ENCODE results near the gene PNPT1.
A peak's percentile ranks its signal among the peaks of the same experiment; 100 is the strongest.
"Not testable (repeated sequence)": the region's sequence is repeated elsewhere in the genome, so short reads cannot be mapped to it uniquely, and the experiment has no call there.

Gene PNPT1

DNA sequence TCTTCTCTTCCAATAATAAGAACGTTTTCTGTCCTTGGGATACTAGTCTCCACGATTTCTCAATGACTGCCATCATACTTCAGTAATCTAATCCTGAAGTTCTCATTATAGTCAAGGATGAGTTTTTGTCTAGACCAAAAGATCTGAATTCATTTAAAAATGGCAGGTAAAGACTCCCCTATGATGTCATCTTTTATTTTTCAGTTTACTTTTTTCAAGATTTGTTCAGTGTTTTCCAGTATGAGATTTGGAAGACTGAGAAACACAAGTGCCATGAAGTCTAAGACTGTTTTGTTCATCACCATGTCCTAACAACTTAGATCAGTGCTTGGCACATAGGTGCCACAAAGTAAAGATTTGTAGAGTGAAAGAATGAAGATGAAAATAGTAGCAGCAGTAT is 40.4 kb downstream of the PNPT1 start:
- no peak for DNase-seq

- no peak for DNase-seq
Measured at GRCh38 chr2:55649211-55649610, 44.4 kb downstream of the PNPT1 start.

- DNase-seq, result no peak
Measured at GRCh38 chr2:55636831-55637230, 56.8 kb downstream of the PNPT1 start.

GRCh38 chr2:55628931-55629330 is 64.7 kb downstream of the PNPT1 start:
- DNase-seq, result no peak

DNA sequence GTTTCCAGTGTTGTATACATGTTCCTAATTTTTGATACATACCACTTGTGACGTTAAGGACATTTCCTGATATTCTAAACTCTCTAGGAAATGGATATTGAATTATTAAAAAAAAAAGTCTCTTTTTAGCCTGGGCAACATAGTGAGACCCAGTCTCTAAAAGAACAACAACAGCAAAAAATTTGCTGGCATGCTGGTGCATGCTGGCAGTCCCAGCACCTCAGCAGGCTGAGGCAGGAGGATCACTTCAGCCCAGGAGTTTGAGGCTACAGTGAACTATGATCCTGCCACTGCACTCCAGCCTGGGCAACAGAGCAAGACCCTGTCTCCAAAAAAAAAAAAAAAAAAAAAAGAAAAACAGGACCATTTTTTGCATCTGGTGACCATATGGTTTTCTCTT is 65.7 kb downstream of the PNPT1 start:
- DNase-seq, result no peak

GRCh38 chr2:55621802-55622201 is 71.8 kb downstream of the PNPT1 start:
- DNase-seq, result no peak

DNA sequence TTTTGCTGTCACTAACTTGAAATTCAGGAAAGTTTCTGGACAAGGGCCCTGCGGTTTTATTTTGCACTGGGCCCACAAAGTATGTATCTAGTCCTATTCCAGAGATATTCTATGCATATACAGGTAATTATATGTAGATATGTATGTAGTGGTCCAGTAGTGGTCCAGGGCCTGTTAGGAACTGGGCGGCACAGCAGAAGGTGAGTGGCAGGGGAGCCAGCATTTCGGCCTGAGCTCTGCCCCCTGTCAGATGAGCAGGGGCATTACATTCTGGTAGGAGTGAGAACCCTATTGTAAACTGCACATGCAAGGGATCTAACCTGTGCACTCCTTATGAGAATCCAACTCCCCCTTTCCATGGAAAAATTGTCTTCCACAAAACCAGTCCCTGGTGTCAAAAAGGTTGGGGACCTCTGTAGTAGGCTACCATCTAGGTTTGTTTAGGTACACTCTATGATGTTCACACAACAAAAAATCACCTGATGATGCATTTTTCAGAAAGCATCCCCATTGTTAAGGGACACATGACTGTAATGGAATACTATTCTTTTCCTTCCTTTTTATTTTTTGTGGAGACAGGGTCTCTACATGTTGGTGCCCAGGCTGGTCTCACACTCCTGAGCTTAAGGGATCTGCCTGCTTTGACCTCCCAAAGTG is 73.4 kb downstream of the PNPT1 start:
- no peak for DNase-seq

GRCh38 chr2:55618275-55619055 is 75.2 kb downstream of the PNPT1 start:
- DNase-seq, result peak; percentile 10

DNA sequence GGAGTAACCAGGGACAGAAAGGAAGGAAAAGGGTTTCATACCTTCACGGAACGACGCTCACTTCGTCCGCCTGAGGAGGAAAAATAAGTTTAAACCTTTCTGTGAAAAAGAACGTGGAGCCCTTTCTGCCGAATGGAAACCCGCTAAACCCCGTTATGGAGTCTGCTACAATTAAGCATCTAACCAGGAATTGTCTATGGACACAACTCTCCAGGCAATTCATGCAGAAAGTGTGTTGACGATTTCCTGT is 75.7 kb downstream of the PNPT1 start:
- no peak for DNase-seq

DNA sequence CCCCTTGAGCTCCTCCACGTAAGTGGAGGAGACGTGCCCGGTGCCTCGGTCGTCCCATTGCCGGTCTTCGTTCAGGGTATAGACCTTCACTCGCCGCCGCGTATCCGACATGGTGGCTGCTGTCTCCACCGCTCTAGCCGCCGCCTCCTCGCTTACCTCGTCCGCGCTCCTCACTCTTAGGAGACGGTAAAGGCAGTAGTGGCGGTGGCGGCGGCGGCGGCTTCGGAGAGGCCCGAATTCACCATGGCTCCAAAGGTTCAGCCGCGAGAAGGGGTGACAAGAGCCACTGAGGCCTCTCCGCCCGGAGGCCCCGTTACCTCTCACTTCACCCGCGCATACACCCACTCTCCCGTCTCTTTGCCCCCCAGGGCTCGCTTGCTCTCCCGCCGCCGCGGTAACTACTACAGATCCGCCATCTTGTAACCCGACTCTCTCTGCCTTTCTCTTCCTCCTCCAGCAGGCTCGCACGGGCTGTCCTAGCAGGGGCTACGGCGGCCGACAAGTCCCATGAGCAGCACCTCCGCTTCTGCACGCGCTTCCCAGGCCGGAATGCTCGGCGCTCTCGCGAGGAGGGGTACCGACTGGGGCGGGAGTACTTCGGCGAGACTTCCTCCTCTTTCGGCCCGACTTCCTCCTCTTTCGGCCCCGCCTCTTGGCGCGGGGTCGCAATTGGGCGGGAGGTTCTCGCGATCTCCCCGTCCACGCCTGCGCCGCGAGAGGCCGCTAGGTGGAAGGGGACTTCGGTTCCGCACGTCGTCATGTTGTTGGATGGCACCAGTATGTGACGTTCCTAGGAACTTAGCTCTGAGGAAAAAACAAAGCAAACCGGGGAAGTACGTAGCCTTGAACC is 76.2 kb downstream of the PNPT1 start, which contains the start of gene PPP4R3B:
Gene PPP4R3B (minus strand): TSS at position 448 of the 850 bp plus-strand sequence. CDS start 337 bp downstream, at position 111.
- peak; percentile 98 for DNase-seq

- DNase-seq, result peak; percentile 10
Measured at GRCh38 chr2:55616551-55617174, 77.0 kb downstream of the PNPT1 start.

DNA sequence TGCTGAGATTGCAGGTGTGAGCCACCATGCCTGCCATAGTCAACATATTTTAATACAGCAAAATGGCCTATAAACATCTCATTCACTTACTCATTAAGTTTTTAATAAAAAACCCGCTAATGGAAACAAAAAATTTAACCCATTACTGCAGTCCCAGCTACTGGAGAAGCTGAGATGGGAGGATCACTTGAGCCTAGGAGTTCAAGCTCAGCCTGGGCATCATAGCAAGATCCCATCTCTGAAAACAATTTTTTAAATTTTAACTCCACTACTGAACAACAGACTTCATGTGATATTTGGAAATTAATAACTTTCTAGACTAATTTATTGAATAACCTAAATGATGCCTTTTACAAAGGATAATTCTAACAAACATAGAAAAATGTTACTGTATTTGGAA is 81.6 kb downstream of the PNPT1 start:
- no peak for DNase-seq

DNA sequence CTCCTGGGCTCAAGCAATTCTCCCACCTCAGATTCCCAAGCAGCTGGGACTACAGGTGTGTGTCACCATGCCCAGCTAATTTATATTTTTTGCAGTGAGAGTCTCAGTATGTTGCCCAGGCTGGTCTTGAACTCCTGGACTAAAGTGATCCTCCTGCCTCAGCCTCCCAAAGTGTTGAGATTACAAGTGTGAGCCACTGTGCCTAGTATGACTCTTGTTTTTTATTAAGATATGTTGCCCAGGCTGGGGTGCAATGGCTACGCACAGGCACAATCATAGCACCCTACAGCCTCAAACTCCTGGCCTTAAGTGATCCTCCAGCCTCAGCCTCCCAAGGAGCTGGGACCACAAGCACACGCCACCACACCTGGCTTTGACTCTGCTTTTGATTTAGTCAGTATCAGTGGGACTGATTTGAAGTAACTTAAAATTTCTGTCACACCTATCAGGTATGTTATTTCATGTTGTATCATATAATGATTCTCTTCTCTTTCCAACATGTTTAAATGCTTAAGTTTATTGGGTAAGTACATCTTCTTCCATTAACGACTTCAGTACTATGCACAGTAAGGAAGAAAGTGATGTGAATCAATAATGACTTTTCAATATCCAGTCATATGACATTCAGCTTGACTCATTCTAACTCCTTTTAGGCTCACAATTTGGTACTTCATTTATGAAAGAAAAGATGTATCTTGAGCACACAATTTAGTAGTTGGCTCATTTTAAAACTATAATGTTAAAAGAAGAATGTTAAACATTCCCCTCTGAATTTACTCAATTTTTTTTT is 82.5 kb downstream of the PNPT1 start:
- no peak for DNase-seq

DNA sequence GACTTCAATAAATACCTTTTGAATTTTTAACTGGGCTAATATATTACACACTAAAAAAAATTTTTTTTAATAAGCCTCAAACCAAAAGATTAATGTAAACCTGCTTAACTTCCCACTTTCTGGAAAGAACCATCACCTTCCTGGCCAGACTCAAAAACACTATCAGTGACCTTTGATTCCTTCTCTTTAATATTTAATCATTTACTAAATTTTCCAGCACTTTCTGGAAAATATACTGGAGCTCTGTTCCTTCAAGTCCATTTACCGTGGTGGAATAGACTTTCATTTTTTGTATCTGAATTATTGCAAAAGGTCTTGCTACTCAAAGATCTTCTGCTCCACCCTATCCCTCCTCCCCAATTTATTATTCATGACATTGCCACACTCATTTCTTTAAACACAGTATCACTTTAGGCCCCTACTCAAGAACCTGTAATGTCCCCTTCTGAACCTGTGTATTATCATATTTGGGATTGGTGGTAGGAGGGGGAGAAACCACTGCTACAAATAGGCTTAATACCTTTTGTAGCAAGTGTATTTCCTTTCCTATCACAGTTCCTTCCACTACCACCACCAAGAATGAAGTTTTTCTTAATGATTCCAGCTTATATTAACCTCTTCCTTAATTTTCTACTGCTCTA is 83.6 kb downstream of the PNPT1 start:
- DNase-seq, result no peak

- no peak for DNase-seq
Measured at GRCh38 chr2:55609193-55609794, 84.3 kb downstream of the PNPT1 start.

DNA sequence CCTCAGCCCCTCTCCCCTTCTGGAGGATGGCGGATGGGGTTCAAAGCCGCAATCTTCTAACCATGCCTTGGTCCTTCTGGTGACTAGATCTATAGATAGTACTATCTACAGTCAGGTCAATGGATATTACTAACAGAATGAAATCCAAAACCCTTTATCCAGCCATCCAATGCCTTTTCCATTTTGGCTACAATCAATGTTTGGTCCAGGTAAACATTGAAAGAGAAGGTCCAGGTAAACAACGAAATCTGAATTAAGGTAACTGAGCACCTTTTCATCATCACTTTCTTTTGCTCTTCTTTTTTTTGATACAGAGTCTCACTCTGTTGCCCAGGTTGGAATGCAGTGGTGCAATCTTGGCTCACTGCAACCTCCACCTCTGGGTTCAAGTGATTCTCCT is 85.9 kb downstream of the PNPT1 start:
- no peak for DNase-seq

- no peak for DNase-seq
Measured at GRCh38 chr2:55604027-55604565, 89.5 kb downstream of the PNPT1 start.

GRCh38 chr2:55601849-55602248 is 91.8 kb downstream of the PNPT1 start:
- DNase-seq, result no peak

DNA sequence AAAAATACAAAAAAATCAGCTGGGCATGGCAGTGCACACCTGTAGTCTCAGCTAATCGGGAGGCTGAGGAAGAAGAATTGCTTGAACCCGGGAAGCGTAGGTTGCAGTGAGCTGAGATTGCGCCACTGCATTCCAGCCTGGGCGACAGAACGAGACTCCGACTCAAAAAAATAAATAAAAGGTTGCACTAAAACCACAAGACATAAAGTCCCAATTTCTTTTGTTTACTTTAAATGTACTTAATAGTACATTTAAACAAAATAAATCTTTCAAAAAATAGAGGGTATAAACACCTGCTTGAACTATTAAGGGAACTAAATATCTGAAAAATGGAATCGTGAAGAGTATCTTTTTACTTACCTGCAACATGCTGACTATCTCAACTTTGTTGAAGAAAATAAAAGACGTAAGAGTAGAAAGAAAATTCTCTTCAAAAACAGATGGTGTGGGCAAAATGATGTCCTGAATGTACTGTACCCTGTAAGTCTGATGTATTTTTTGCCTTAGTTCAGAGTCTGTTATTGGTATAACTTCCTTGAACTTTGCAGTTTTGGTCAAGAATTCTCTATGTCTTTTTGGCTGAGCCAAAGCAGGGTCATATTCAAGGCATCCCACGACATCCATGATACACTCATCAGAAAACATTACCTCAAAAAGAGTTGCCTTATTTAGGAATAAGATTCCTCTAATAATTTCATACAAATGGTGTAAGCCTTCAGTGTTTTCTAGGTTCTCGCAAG is 95.4 kb downstream of the PNPT1 start:
- DNase-seq, result no peak

DNA sequence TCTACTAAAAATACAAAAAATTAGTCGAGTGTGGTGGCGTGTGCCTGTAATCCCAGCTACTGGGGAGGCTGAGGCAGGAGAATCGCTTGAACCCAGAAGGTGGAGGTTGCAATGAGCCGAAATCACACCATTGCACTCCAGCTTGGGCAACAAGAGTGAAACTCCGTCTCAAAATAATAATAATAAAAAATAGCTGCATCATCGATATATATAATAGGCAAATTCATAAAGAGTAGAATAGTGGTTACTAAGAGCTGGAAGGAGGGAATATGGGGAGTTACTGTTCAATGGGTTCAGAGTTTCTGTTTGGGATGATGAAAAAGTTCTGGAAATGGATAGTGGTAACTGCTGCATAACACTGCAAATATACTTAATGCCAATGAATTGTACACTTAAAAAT is 96.8 kb downstream of the PNPT1 start:
- DNase-seq, result not testable (repeated sequence)

GRCh38 chr2:55595536-55595935 is 98.1 kb downstream of the PNPT1 start:
- DNase-seq, result no peak

Measured in COR-L47 (cell line).